Peyer's patch (tissue), 4 donors: ENCODE results near the gene INPP5A.

Experiments
- POLR2A ChIP-seq, 2 donors: fragments of 450-650 bp; IDR thresholded peaks; one replicate each; pipeline ENCODE4 v1.5.1; 2017; ENCODE audit warnings: antibody characterized with exemption in 2 of 2, mild to moderate bottlenecking in 2 of 2, moderate library complexity in 2 of 2
- TF ChIP-seq, protein P1 (sequence below), 6 experiments: fragments of 450-650 bp in 4 of 6; fragments of 200-600 bp in 2 of 6; sonication (generic) in 1 of 6; IDR thresholded peaks; one replicate each; pipeline ENCODE4 v1.5.1; 2017 to 2019; ENCODE audit warnings: antibody characterized with exemption in 6 of 6, mild to moderate bottlenecking in 3 of 6, moderate library complexity in 1 of 6

DNA sequence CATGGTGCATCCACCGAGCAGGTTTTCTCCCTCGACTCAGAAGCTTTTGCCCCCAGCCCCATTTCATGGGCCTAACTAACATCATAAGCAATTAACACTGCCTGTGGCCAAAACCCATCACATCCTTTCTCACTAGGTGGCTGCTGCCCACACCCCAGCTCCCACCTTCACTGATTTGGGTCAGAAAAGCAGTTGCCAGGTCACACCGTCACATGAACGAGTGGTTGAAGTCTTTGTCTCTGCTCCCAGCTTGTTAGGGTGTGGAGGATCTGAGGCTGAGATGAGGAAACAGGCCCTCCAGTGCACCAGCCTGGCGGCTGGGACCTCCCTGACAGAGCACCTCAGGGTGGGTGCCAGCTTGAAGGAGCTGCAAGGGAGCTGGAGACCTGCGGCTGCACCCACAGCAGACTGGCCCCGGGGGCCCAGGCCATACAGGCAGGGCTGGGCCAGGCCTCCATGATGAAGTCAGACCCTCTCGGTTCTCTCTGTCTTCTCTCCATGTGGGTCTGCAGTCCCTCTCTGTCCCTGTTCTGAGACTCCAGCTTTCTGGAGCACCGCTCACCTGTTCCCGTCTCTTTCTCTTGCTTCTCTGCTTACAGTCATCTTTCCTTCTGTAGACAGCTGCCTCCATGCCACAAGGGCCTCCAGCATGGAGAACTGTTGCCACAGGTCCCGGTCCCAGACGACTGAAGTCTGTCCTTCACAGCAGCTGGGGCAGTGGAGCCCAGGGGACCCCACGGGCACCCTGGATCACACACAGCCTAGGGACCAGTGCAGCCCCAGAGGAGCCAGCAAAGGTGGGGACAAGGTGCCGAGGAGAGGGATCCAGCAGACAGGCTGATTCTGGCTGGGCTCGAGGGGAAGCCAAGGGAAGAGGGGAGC lies 13.8 kb upstream of the INPP5A start:
- TF ChIP-seq, protein P1, sequence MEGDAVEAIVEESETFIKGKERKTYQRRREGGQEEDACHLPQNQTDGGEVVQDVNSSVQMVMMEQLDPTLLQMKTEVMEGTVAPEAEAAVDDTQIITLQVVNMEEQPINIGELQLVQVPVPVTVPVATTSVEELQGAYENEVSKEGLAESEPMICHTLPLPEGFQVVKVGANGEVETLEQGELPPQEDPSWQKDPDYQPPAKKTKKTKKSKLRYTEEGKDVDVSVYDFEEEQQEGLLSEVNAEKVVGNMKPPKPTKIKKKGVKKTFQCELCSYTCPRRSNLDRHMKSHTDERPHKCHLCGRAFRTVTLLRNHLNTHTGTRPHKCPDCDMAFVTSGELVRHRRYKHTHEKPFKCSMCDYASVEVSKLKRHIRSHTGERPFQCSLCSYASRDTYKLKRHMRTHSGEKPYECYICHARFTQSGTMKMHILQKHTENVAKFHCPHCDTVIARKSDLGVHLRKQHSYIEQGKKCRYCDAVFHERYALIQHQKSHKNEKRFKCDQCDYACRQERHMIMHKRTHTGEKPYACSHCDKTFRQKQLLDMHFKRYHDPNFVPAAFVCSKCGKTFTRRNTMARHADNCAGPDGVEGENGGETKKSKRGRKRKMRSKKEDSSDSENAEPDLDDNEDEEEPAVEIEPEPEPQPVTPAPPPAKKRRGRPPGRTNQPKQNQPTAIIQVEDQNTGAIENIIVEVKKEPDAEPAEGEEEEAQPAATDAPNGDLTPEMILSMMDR (IDR thresholded peaks at IDR 0.05), result no peak
- no peak for TF ChIP-seq POLR2A (IDR thresholded peaks at IDR 0.05)
